NCI-H146 (cell line): ENCODE measurements around the gene RNF214.
"Not testable (repeated sequence)": the region's sequence is repeated elsewhere in the genome, so short reads cannot be mapped to it uniquely, and the experiment has no call there.

Experiments used
- DNase-seq: peaks from one replicate; lab custom pipeline; 2025; lab: John Stamatoyannopoulos, UW

RNF214 gene

GRCh38 chr11:117230999-117231841, 1.3 kb upstream of the RNF214 start:
- no peak for DNase-seq

- no peak for DNase-seq
Measured at GRCh38 chr11:117231842-117232091, 704 bp upstream of the RNF214 start, which contains the start of gene PCSK7. TSS of gene PCSK7 (minus strand) at chr11:117232073. CDS start at chr11:117229844, 2,229 bp downstream.

- DNase-seq: peak; percentile 54
Measured at GRCh38 chr11:117232911-117233409, 489 bp downstream of the RNF214 start.

- no peak for DNase-seq
Measured at GRCh38 chr11:117238221-117238620, 5.8 kb downstream of the RNF214 start.

GRCh38 chr11:117239295-117239694, 6.8 kb downstream of the RNF214 start:
- no peak for DNase-seq

GRCh38 chr11:117248341-117248740, 15.9 kb downstream of the RNF214 start:
- DNase-seq: no peak

- no peak for DNase-seq
Measured at GRCh38 chr11:117249571-117249970, 17.1 kb downstream of the RNF214 start.

GRCh38 chr11:117251506-117251905, 19.0 kb downstream of the RNF214 start:
- DNase-seq: no peak

- DNase-seq: no peak
Measured at GRCh38 chr11:117255966-117256365, 23.5 kb downstream of the RNF214 start.

- DNase-seq: no peak
Measured at GRCh38 chr11:117256573-117256972, 24.1 kb downstream of the RNF214 start.

- no peak for DNase-seq
Measured at GRCh38 chr11:117258576-117258975, 26.1 kb downstream of the RNF214 start.

GRCh38 chr11:117259417-117259816, 26.9 kb downstream of the RNF214 start:
- no peak for DNase-seq

GRCh38 chr11:117264624-117265323, 32.3 kb downstream of the RNF214 start:
- DNase-seq: not testable (repeated sequence)

GRCh38 chr11:117265745-117266144, 33.3 kb downstream of the RNF214 start:
- no peak for DNase-seq

- no peak for DNase-seq
Measured at GRCh38 chr11:117269856-117270255, 37.4 kb downstream of the RNF214 start.

- no peak for DNase-seq
Measured at GRCh38 chr11:117271208-117271607, 38.7 kb downstream of the RNF214 start.

GRCh38 chr11:117272175-117272574, 39.7 kb downstream of the RNF214 start:
- not testable (repeated sequence) for DNase-seq

GRCh38 chr11:117273550-117274289, 41.2 kb downstream of the RNF214 start:
- DNase-seq: no peak

- no peak for DNase-seq
Measured at GRCh38 chr11:117278347-117278746, 45.9 kb downstream of the RNF214 start.

- DNase-seq: no peak
Measured at GRCh38 chr11:117279711-117280376, 47.4 kb downstream of the RNF214 start.

GRCh38 chr11:117281159-117281558, 48.7 kb downstream of the RNF214 start:
- DNase-seq: no peak

- DNase-seq: no peak
Measured at GRCh38 chr11:117281869-117282268, 49.4 kb downstream of the RNF214 start.
